A673 (cell line): ENCODE data around the gene NOL9. TPM values are rescaled to one million over a fixed set of nuclear protein-coding genes. Genes with fewer than 3 reads are reported as not detected.

Experiments used
- BruUV-seq: library from RNA; stranded (reverse); fragments of 400-500 nt; replicated peaks from 2 replicates; lab custom pipeline; 2021; lab: Mats Ljungman, UMichigan
- CTCF ChIA-PET: fragments of 300-600 bp; sonication (Branson Sonifier 250); formaldehyde crosslinking; loops from one replicate; lab custom pipeline; 2022; ENCODE audit warnings: antibody characterized with exemption; lab: Charles Lee
- POLR2A ChIA-PET: fragments of 300-600 bp; sonication (Branson Sonifier 250); formaldehyde crosslinking; loops from one replicate; lab custom pipeline; 2022; ENCODE audit warnings: antibody characterized with exemption; ENCODE audit not compliant: low non-redundant PET; lab: Charles Lee
- DNase-seq: peaks from one replicate; pipeline ENCODE4 v3.0.0-alpha.2; 2015; ENCODE audit warnings: low spot score
- H3K27ac ChIP-seq: fragments of 200-600 bp; sonication (generic); 2 replicates; pipeline ENCODE4 v1.5.1; 2016; ENCODE audit warnings: mixed run types, low read depth, mild to moderate bottlenecking, mixed read lengths, antibody characterized with exemption, low read length; ENCODE audit not compliant: poor library complexity, severe bottlenecking
- H3K27me3 ChIP-seq: fragments of 200-600 bp; sonication (generic); replicated peaks from 2 replicates; pipeline ENCODE4 v1.6.1; 2017; ENCODE audit warnings: mixed run types, low read depth, mild to moderate bottlenecking, mixed read lengths, antibody characterized with exemption, low read length; ENCODE audit not compliant: insufficient read depth, poor library complexity
- H3K36me3 ChIP-seq: fragments of 200-600 bp; sonication (generic); 2 replicates; pipeline ENCODE4 v1.6.1; 2016; ENCODE audit warnings: mixed run types, mild to moderate bottlenecking, mixed read lengths, antibody characterized with exemption, low read length; ENCODE audit not compliant: insufficient read depth, poor library complexity, severe bottlenecking
- H3K4me1 ChIP-seq: fragments of 200-600 bp; sonication (generic); 2 replicates; pipeline ENCODE4 v1.6.1; 2017; ENCODE audit warnings: mixed run types, mild to moderate bottlenecking, mixed read lengths, antibody characterized with exemption, low read length; ENCODE audit not compliant: insufficient read depth, poor library complexity, severe bottlenecking
- H3K4me3 ChIP-seq: fragments of 200-600 bp; sonication (generic); 2 replicates; pipeline ENCODE4 v1.5.1; 2016; ENCODE audit warnings: low read depth, mixed run types, mild to moderate bottlenecking, mixed read lengths, low read length; ENCODE audit not compliant: poor library complexity, severe bottlenecking
- H3K9me3 ChIP-seq: fragments of 200-600 bp; sonication (generic); 2 replicates; pipeline ENCODE4 v1.6.1; 2016; ENCODE audit warnings: mixed run types, low read depth, mild to moderate bottlenecking, mixed read lengths, antibody characterized with exemption, low read length; ENCODE audit not compliant: poor library complexity, severe bottlenecking
- CTCF ChIP-seq: fragments of 300-800, 200-600 bp; sonication (generic); conservative IDR thresholded peaks from 2 replicates; pipeline ENCODE4 v1.5.1; 2017; ENCODE audit warnings: low read depth, mild to moderate bottlenecking, antibody characterized with exemption, low read length, moderate library complexity, mixed read lengths
- EZH2 ChIP-seq: fragments of 200-600 bp; sonication (generic); IDR thresholded peaks from 2 replicates; pipeline ENCODE4 v1.6.1; 2017; ENCODE audit warnings: borderline replicate concordance, low read depth, mild to moderate bottlenecking, mixed read lengths, antibody characterized with exemption, low read length; ENCODE audit not compliant: poor library complexity, severe bottlenecking
- intact Hi-C: fragments of 100-400 bp; cut with micrococcal nuclease; formaldehyde crosslinking; loops from one replicate; pipeline ENCODE4 v1.10.0; 2022; ENCODE audit not compliant: unreplicated experiment
- total RNA-seq: library from RNA; stranded (reverse); gene quantifications from 2 replicates; pipeline ENCODE4 v1.2.3, GENCODE V29; 2021

NOL9 gene
- total RNA-seq, 1 experiment from 2014 or later = 55.6 TPM

DNA sequence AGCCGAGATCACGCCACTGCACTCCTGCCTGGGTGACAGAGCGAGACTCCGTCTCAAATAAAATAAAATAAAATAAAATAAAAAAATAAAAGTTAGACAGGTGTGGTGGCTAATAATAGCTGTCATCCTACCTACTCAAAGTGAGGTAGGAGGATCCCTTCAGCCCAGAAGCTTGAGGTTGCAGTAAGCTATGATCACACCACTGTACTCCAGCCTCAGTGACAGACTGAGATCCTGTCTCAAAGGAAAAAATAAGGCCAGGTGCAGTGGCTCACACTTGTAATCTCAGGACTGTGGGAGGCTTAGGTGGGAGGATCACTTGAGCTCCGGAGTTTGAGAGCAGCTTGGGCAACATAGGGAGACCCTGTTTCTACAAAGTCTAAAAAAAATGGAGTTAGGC lies 18.0 kb downstream of the NOL9 start:
- Histone ChIP-seq H3K4me3 (no peak overlapping the region), H3K36me3 (peaks cover 36% of the 10 kb centered on the region), H3K4me1 (no peaks in the 10 kb centered on the region), H3K27me3 (no peaks in the 10 kb centered on the region), H3K9me3 (no peaks in the 10 kb centered on the region), H3K27ac (no peak overlapping the region)
- DNase-seq = no peak
- TF ChIP-seq EZH2 = no peak
- no peak for TF ChIP-seq CTCF
- ChIA-PET CTCF (no interaction called here), POLR2A (no interaction called here)
- BruUV-seq = no TSS peak
- intact Hi-C loops = no loop called here

- BruUV-seq = no TSS peak
- TF ChIP-seq EZH2 = no peak
- TF ChIP-seq CTCF = no peak
- no peaks in the 10 kb centered on the region for H3K4me1 ChIP-seq
- POLR2A ChIA-PET = no interaction called here
- intact Hi-C loops = no loop called here
- H3K9me3 ChIP-seq = no peaks in the 10 kb centered on the region
- CTCF ChIA-PET = no interaction called here
- no peaks in the 10 kb centered on the region for H3K27me3 ChIP-seq
- DNase-seq = no peak
- H3K4me3 ChIP-seq = no peak overlapping the region
- no peak overlapping the region for H3K27ac ChIP-seq
- peaks cover 43% of the 10 kb centered on the region for H3K36me3 ChIP-seq
Measured at GRCh38 chr1:6535214-6535613, 19.1 kb downstream of the NOL9 start.

DNA sequence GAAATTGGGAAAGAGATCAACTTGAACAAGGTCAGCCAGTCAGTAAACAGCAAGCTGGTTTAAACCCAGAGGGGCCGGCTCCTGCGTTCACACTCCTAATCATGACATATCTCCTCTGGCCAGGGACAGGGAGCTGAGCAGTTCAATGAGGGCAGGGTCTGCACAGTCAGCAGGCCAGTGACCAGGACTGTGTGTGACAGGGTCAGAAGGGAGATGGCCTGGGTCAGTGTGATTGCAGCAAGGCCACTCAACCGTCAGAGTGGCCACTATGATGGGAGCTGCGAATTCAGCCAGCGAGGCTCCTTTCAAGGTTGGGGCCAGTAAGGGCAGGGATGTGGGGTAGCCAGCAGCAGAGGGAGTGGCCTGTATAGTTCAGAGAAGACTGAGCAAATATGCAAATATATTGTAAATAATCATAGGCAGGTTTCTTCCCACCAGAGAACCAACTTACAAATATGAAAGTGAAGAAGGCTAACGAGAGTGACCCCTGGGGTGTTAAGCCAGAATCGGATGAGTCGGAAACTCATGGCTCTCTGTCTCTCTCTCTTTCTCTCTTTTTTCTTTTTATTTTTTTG lies 20.0 kb downstream of the NOL9 start:
- no peaks in the 10 kb centered on the region for H3K4me1 ChIP-seq
- no peaks in the 10 kb centered on the region for H3K9me3 ChIP-seq
- TF ChIP-seq EZH2 = no peak
- no peak for TF ChIP-seq CTCF
- POLR2A ChIA-PET = no interaction called here
- H3K36me3 ChIP-seq = peaks cover 44% of the 10 kb centered on the region
- CTCF ChIA-PET = no interaction called here
- no TSS peak for BruUV-seq
- no peak overlapping the region for H3K27ac ChIP-seq
- DNase-seq = no peak
- H3K27me3 ChIP-seq = no peaks in the 10 kb centered on the region
- intact Hi-C loops = no loop called here
- no peak overlapping the region for H3K4me3 ChIP-seq
